ENCODE measurements around the gene RERE.

The RERE gene

GRCh38 chr1:8325771-8326170 is 491.7 kb downstream of the RERE start:
- no peak for TF ChIP-seq CTCF (IDR thresholded peaks at IDR 0.05; ENCODE audit: extremely low read depth, missing control alignments)
- no peak for DNase-seq (ENCODE audit: low spot score)

DNA sequence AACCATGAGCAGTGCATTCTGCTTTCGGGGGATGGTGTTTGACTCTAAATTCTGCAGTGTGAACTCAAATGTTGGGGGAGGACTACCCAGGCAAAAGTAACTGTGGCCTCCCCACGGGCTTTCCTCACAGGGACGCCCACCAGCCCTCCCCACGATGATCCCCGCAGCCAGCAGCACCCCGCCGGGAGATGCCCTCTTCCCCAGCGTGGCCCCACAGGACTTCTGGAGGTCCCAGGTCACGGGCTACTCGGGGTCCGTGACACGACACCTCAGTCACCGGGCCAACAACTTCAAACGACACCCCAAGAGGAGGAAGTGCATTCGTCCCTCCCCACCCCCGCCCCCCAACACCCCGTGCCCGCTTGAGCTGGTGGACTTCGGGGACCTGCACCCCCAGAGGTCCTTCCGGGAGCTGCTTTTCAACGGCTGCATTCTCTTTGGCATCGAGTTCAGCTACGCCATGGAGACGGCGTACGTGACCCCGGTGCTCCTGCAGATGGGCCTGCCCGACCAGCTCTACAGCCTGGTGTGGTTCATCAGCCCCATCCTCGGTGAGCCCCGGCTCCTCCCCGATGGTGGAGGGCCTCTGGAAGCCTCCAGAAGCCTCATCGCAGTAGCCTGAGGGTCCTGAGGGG is 493.1 kb downstream of the RERE start:
- TF ChIP-seq CTCF (IDR thresholded peaks at IDR 0.05; ENCODE audit: extremely low read depth, missing control alignments), result no peak

DNA sequence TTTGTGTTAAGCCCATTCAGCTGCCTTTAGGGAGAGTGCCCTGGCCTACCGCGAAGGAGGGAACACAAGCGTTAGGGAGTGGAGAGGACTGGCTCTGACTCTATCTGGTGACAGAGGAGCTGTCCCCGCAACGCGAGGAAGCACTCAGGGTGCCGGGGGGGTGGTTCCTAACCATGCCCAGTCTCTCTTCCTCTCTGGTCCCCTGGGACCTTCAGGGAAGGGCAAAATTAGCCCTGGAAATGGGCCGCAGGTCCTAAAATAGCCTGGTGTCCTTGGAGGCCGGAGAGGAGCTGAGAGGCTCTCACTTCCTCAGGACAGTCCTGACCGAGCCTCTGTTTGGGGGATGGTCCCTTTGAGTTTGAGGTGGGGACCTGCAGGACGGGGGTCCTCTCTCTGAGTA is 493.7 kb downstream of the RERE start:
- no peak for TF ChIP-seq CTCF (IDR thresholded peaks at IDR 0.05; ENCODE audit: extremely low read depth, missing control alignments)

More for the DNA sequence above, 493.1 kb downstream of the RERE start:
- no peak for DNase-seq (ENCODE audit: low spot score)

GRCh38 chr1:8321612-8322011 is 495.8 kb downstream of the RERE start:
- DNase-seq (ENCODE audit: low spot score), result no peak
- TF ChIP-seq CTCF (IDR thresholded peaks at IDR 0.05; ENCODE audit: extremely low read depth, missing control alignments), result no peak

More for the DNA sequence above, 493.7 kb downstream of the RERE start:
- DNase-seq (ENCODE audit: low spot score), result no peak

GRCh38 chr1:8318436-8318835 is 499.0 kb downstream of the RERE start:
- TF ChIP-seq CTCF (IDR thresholded peaks at IDR 0.05; ENCODE audit: extremely low read depth, missing control alignments), result no peak
- no peak for DNase-seq (ENCODE audit: low spot score)

DNA sequence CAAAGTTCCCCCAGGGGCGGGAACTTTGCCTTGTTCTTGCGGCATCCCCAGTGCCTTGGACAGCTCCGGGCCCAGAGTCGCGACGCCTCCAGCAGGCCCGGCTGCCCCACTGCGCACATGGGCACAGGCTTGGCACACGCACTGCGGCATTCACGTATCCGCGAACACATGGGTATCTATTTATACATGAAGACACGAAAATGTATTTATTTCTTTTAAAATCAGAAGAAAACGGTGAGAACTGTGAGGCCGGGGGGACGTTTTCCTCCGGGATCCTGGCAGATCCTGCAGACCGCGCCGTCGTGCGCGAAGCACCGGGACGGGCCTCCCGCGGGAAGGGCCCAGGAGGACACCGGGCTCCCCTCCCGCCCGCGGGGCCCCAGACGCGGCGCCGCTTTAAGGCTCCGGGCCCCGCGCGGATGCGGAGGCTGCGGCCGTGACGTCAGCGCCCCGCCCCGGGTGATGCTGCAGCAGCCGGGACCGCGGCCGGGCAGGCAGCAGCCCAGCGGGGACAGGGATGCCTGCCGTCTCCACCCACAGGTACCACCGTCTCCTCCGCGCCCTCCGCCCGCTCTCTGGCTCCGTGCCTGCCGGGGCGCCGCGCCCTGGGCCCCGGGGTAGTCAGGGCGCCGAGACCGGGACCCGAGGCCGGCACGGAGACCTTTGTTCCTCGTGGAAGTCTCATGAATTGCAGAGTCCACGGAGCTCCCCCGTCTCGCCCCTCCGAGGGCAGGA is 499.6 kb downstream of the RERE start, which contains the start of gene SLC45A1:
Gene SLC45A1, plus strand, starts transcription at position 468 of the 735 bp plus-strand sequence. CDS start 6,216 bp downstream, outside the sequence.
- TF ChIP-seq CTCF (IDR thresholded peaks at IDR 0.05; ENCODE audit: extremely low read depth, missing control alignments), result no peak
- DNase-seq (ENCODE audit: low spot score), result peak; percentile 88
